ENCODE data around the gene G6PC1.

Gene G6PC1

DNA sequence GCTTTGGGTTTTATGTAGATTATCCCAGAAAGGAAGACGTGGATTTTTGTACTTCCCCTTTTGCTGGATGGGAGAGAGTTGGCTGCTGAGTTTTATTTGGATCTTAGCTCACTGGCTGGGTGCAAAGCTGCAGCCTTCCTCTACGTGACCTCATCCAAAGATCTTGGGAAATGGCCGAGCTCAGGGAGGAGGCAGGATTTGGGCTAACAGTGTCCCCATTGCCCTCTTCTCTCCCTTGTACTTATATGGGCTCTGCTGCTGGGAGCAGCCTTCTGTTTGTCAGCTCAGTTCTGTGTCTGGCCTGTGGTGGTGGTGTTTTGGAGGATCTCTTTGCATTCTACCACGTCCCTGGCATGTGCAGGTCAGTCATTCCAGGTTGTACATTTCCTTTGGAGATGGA lies 47.6 kb upstream of the G6PC1 start:
- H2BK120ac ChIP-seq (ENCODE audit: insufficient read depth, low read length, poor library complexity): no peak overlapping the region
- H3K4me2 ChIP-seq (ENCODE audit: low read length): no peak overlapping the region
- H2AFZ ChIP-seq (ENCODE audit: insufficient read depth, low read length, poor library complexity): no peak overlapping the region
- H2AK5ac ChIP-seq (ENCODE audit: low read length): no peak overlapping the region
- no peak for DNase-seq
- no peak overlapping the region for H4K8ac ChIP-seq (ENCODE audit: low read depth, low read length)
- H3K27ac ChIP-seq (ENCODE audit: low read depth, low read length): no peak overlapping the region
- no peaks in the 10 kb centered on the region for H3K4me1 ChIP-seq (ENCODE audit: control insufficient read depth in 1 of 2, insufficient read depth in 2 of 2, low read length in 2 of 2)
- no peaks in the 10 kb centered on the region for H3K9me3 ChIP-seq (ENCODE audit: insufficient read depth, low read depth, low read length)
- no peak overlapping the region for H4K91ac ChIP-seq (ENCODE audit: low read depth, low read length)
- H3K27me3 ChIP-seq (ENCODE audit: insufficient read depth, low read length): no peaks in the 10 kb centered on the region
- H2BK12ac ChIP-seq (ENCODE audit: low read length): no peak overlapping the region
- H3K18ac ChIP-seq (ENCODE audit: low read length): no peak overlapping the region
- H3K9ac ChIP-seq (ENCODE audit: low read length): no peak overlapping the region
- H3K14ac ChIP-seq (ENCODE audit: low read length): no peak overlapping the region
- H3K36me3 ChIP-seq (ENCODE audit: control insufficient read depth in 1 of 2, insufficient read depth in 2 of 2, low read length in 2 of 2): no peaks in the 10 kb centered on the region
- no peak overlapping the region for H4K12ac ChIP-seq (ENCODE audit: low read depth, low read length)
- H3K4ac ChIP-seq (ENCODE audit: low read depth, low read length): no peak overlapping the region
- H3K79me1 ChIP-seq (ENCODE audit: low read length): no peaks in the 10 kb centered on the region
- WGBS (ENCODE audit: extremely low coverage, insufficient coverage, insufficient read length): no CpG with 5 or more reads among the region's 4 CpGs
- no peak overlapping the region for H3K23ac ChIP-seq (ENCODE audit: low read length)
- no peaks in the 10 kb centered on the region for H3K79me2 ChIP-seq (ENCODE audit: control insufficient read depth, insufficient read depth, low read length, poor library complexity)
- H3K4me3 ChIP-seq (ENCODE audit: low read depth, low read length): no peak overlapping the region
- H2BK5ac ChIP-seq (ENCODE audit: low read depth, low read length, poor library complexity): no peak overlapping the region

DNA sequence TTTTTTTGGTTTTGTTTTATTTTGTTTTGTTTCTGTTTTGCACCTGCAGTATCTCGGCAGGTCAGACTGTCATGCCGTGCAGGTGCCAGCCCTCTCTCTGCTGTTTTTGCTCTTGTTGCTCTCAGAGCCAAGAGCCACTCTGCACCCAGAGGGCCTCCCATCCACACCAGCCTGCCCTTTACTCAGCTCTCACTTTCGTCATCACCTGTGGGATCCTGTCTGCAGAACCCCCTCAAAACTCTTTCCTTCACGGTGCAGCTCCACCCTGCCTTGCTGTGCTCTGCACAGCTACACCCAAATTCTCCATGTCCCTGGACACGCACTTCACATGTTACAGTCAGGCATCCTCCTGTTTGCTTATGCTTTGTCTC lies 47.0 kb upstream of the G6PC1 start:
- Histone ChIP-seq H3K79me1 (ENCODE audit: low read length) (no peaks in the 10 kb centered on the region), H3K36me3 (ENCODE audit: control insufficient read depth in 1 of 2, insufficient read depth in 2 of 2, low read length in 2 of 2) (no peaks in the 10 kb centered on the region), H2AK5ac (ENCODE audit: low read length) (no peak overlapping the region), H3K27ac (ENCODE audit: low read depth, low read length) (no peak overlapping the region), H2BK5ac (ENCODE audit: low read depth, low read length, poor library complexity) (no peak overlapping the region), H3K79me2 (ENCODE audit: control insufficient read depth, insufficient read depth, low read length, poor library complexity) (no peaks in the 10 kb centered on the region), H3K4ac (ENCODE audit: low read depth, low read length) (no peak overlapping the region), H4K91ac (ENCODE audit: low read depth, low read length) (no peak overlapping the region), H3K4me2 (ENCODE audit: low read length) (no peak overlapping the region), H4K8ac (ENCODE audit: low read depth, low read length) (no peak overlapping the region), H3K4me1 (ENCODE audit: control insufficient read depth in 1 of 2, insufficient read depth in 2 of 2, low read length in 2 of 2) (no peaks in the 10 kb centered on the region), H2AFZ (ENCODE audit: insufficient read depth, low read length, poor library complexity) (no peak overlapping the region), H3K9me3 (ENCODE audit: insufficient read depth, low read depth, low read length) (no peaks in the 10 kb centered on the region), H3K27me3 (ENCODE audit: insufficient read depth, low read length) (no peaks in the 10 kb centered on the region), H3K18ac (ENCODE audit: low read length) (no peak overlapping the region), H2BK12ac (ENCODE audit: low read length) (no peak overlapping the region), H3K4me3 (ENCODE audit: low read depth, low read length) (no peak overlapping the region), H4K12ac (ENCODE audit: low read depth, low read length) (no peak overlapping the region), H2BK120ac (ENCODE audit: insufficient read depth, low read length, poor library complexity) (no peak overlapping the region), H3K14ac (ENCODE audit: low read length) (no peak overlapping the region), H3K9ac (ENCODE audit: low read length) (no peak overlapping the region), H3K23ac (ENCODE audit: low read length) (no peak overlapping the region)
- no CpG with 5 or more reads among the region's 5 CpGs for WGBS (ENCODE audit: extremely low coverage, insufficient coverage, insufficient read length)
- DNase-seq: no peak

DNA sequence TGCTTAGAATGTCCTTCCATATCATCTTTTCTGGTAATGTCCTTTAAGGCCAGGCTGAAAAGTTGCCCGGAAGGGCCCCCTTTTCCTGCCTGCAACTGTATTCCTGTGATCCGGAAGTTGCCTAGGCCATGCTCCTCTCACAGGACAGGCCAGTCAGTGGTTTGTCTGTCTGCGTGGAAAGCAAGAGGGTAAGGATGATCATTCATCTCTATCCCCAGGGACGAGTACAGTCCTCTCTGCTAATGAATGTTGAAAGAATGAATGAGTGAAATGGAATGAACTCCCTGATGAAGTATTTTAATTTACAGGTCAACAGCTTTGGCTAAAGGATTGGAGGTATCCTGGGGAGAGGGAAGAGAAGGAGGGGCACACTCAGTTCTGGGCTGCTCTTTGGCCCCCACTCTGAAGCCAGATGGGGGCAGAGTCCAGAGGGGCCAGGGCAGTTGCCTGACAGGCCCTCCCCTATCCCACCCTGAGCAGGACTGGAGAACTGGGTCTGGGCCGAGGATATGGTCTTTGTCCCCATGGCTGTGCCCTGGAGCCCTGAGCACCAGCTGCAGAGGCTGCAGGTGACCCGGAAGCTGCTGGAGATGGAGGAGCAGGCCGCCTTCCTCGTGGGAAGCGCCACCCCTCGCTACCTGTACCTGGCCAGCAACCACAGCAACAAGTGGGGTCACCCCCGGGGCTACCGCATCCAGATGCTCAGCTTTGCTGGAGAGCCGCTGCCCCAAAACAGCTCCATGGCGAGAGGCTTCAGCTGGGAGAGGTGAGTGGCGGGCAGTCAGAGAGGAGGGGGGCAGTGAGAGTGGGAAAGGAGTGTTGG lies 46.4 kb upstream of the G6PC1 start:
- Histone ChIP-seq H2BK120ac (ENCODE audit: insufficient read depth, low read length, poor library complexity) (no peak overlapping the region), H3K79me2 (ENCODE audit: control insufficient read depth, insufficient read depth, low read length, poor library complexity) (no peaks in the 10 kb centered on the region), H3K79me1 (ENCODE audit: low read length) (no peaks in the 10 kb centered on the region), H3K23ac (ENCODE audit: low read length) (no peak overlapping the region), H4K8ac (ENCODE audit: low read depth, low read length) (no peak overlapping the region), H3K27ac (ENCODE audit: low read depth, low read length) (no peak overlapping the region), H3K4ac (ENCODE audit: low read depth, low read length) (no peak overlapping the region), H2BK5ac (ENCODE audit: low read depth, low read length, poor library complexity) (no peak overlapping the region), H3K4me3 (ENCODE audit: low read depth, low read length) (no peak overlapping the region), H3K9me3 (ENCODE audit: insufficient read depth, low read depth, low read length) (no peaks in the 10 kb centered on the region), H3K4me2 (ENCODE audit: low read length) (no peak overlapping the region), H3K27me3 (ENCODE audit: insufficient read depth, low read length) (no peaks in the 10 kb centered on the region), H2AK5ac (ENCODE audit: low read length) (no peak overlapping the region), H3K4me1 (ENCODE audit: control insufficient read depth in 1 of 2, insufficient read depth in 2 of 2, low read length in 2 of 2) (no peaks in the 10 kb centered on the region), H2AFZ (ENCODE audit: insufficient read depth, low read length, poor library complexity) (no peak overlapping the region), H4K12ac (ENCODE audit: low read depth, low read length) (no peak overlapping the region), H3K14ac (ENCODE audit: low read length) (no peak overlapping the region), H3K18ac (ENCODE audit: low read length) (no peak overlapping the region), H4K91ac (ENCODE audit: low read depth, low read length) (no peak overlapping the region), H3K9ac (ENCODE audit: low read length) (no peak overlapping the region), H3K36me3 (ENCODE audit: control insufficient read depth in 1 of 2, insufficient read depth in 2 of 2, low read length in 2 of 2) (no peaks in the 10 kb centered on the region), H2BK12ac (ENCODE audit: low read length) (no peak overlapping the region)
- DNase-seq: no peak
- no CpG with 5 or more reads among the region's 15 CpGs for WGBS (ENCODE audit: extremely low coverage, insufficient coverage, insufficient read length)

DNA sequence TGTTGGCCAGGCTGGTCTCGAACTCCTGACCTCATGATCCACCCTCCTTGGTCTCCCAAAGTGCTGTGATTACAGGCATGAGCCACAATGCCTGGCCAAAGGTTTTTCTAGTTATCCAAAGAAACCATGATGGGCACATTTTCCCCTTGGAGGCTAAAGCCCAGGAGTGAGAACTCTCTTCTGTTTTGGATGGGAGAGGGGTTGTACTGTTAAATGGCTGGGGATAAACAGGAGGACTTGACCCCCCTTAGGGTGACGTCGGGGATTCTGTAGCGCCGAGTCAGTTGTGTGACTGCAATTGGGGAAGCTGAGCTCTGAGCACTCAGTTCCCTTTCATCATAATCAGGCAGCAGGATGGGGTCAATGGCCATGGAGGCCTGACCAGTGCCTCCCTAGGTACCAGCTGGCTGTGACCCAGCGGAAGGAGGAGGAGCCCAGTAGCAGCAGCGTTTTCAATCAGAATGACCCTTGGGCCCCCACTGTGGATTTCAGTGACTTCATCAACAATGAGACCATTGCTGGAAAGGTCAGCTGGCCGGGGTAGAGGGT lies 45.5 kb upstream of the G6PC1 start:
- WGBS (ENCODE audit: extremely low coverage, insufficient coverage, insufficient read length): no CpG with 5 or more reads among the region's 8 CpGs
- H3K79me1 ChIP-seq (ENCODE audit: low read length): no peaks in the 10 kb centered on the region
- H3K27me3 ChIP-seq (ENCODE audit: insufficient read depth, low read length): no peaks in the 10 kb centered on the region
- DNase-seq: no peak
- H3K14ac ChIP-seq (ENCODE audit: low read length): no peak overlapping the region
- H3K18ac ChIP-seq (ENCODE audit: low read length): no peak overlapping the region
- H4K12ac ChIP-seq (ENCODE audit: low read depth, low read length): no peak overlapping the region
- H3K9ac ChIP-seq (ENCODE audit: low read length): no peak overlapping the region
- no peak overlapping the region for H4K8ac ChIP-seq (ENCODE audit: low read depth, low read length)
- H3K79me2 ChIP-seq (ENCODE audit: control insufficient read depth, insufficient read depth, low read length, poor library complexity): no peaks in the 10 kb centered on the region
- H2AFZ ChIP-seq (ENCODE audit: insufficient read depth, low read length, poor library complexity): no peak overlapping the region
- no peaks in the 10 kb centered on the region for H3K36me3 ChIP-seq (ENCODE audit: control insufficient read depth in 1 of 2, insufficient read depth in 2 of 2, low read length in 2 of 2)
- no peak overlapping the region for H3K27ac ChIP-seq (ENCODE audit: low read depth, low read length)
- H3K23ac ChIP-seq (ENCODE audit: low read length): no peak overlapping the region
- H3K9me3 ChIP-seq (ENCODE audit: insufficient read depth, low read depth, low read length): no peaks in the 10 kb centered on the region
- no peak overlapping the region for H3K4me3 ChIP-seq (ENCODE audit: low read depth, low read length)
- no peak overlapping the region for H3K4ac ChIP-seq (ENCODE audit: low read depth, low read length)
- no peak overlapping the region for H2BK12ac ChIP-seq (ENCODE audit: low read length)
- no peak overlapping the region for H2AK5ac ChIP-seq (ENCODE audit: low read length)
- H2BK5ac ChIP-seq (ENCODE audit: low read depth, low read length, poor library complexity): no peak overlapping the region
- H3K4me2 ChIP-seq (ENCODE audit: low read length): no peak overlapping the region
- no peak overlapping the region for H4K91ac ChIP-seq (ENCODE audit: low read depth, low read length)
- no peaks in the 10 kb centered on the region for H3K4me1 ChIP-seq (ENCODE audit: control insufficient read depth in 1 of 2, insufficient read depth in 2 of 2, low read length in 2 of 2)
- no peak overlapping the region for H2BK120ac ChIP-seq (ENCODE audit: insufficient read depth, low read length, poor library complexity)

Data from trophoblast cell (in vitro differentiated cells and primary cell).